ENCODE data around the gene SOAT1. TPM values are rescaled to one million over a fixed set of nuclear protein-coding genes. Genes with fewer than 3 reads are reported as not detected.

Gene SOAT1
- total RNA-seq, 2 experiments from 2014 or later, result 35.7 to 37.2 TPM

DNA sequence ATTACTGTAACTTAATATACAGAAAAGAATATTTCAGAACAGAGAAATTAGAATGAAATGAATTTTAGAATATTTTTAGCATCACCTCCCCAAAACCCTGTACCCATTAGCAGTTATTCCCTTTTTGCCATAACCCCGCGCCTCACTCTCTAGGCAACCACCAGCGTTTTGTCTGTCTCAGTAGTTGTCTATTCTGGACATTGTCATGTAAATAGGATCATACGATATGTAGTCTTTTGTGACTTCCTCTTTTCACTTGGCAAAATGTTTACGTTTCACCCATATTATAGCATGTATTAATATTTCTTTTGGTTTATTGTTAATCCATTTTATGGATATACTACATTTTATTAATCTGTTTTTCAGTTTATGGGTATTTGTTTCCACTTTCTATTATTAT lies 24.9 kb downstream of the SOAT1 start:
- Histone ChIP-seq H3K36me3 (ENCODE audit: insufficient read depth, low read length) (peaks cover 12% of the 10 kb centered on the region), H3K27me3 (ENCODE audit: control insufficient read depth in 1 of 2, insufficient read depth in 2 of 2, low read length in 2 of 2) (no peaks in the 10 kb centered on the region), H3K9me3 (ENCODE audit: control insufficient read depth in 1 of 2, insufficient read depth in 1 of 2, low read length in 2 of 2) (no peaks in the 10 kb centered on the region), H3K4me3 (ENCODE audit: low read length) (no peak overlapping the region), H3K4me1 (ENCODE audit: insufficient read depth, low read length) (peaks cover 2% of the 10 kb centered on the region), H3K27ac (ENCODE audit: low read depth in 1 of 2, low read length in 2 of 2) (no peak overlapping the region)
- H3K4me3 Mint-ChIP-seq, result no peak overlapping the region
- ChIA-PET CTCF (no interaction called here), POLR2A (no interaction called here)
- intact Hi-C loops (cut with DNase I, micrococcal nuclease), result no loop called here
- no peak for DNase-seq
- ATAC-seq (ENCODE audit: poor library complexity), result no peak
- H3K27me3 Mint-ChIP-seq, result no peaks in the 10 kb centered on the region
- peaks cover 86% of the 10 kb centered on the region for H3K36me3 Mint-ChIP-seq (ENCODE audit: low read depth)
- H3K9me3 Mint-ChIP-seq, result no peaks in the 10 kb centered on the region
- TF ChIP-seq, protein P1, sequence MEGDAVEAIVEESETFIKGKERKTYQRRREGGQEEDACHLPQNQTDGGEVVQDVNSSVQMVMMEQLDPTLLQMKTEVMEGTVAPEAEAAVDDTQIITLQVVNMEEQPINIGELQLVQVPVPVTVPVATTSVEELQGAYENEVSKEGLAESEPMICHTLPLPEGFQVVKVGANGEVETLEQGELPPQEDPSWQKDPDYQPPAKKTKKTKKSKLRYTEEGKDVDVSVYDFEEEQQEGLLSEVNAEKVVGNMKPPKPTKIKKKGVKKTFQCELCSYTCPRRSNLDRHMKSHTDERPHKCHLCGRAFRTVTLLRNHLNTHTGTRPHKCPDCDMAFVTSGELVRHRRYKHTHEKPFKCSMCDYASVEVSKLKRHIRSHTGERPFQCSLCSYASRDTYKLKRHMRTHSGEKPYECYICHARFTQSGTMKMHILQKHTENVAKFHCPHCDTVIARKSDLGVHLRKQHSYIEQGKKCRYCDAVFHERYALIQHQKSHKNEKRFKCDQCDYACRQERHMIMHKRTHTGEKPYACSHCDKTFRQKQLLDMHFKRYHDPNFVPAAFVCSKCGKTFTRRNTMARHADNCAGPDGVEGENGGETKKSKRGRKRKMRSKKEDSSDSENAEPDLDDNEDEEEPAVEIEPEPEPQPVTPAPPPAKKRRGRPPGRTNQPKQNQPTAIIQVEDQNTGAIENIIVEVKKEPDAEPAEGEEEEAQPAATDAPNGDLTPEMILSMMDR (IDR thresholded peaks at IDR 0.05), result no peak
- H3K4me1 Mint-ChIP-seq (ENCODE audit: low read depth), result peaks cover 51% of the 10 kb centered on the region
- peak overlapping the region; percentile 17 for H3K27ac Mint-ChIP-seq

DNA sequence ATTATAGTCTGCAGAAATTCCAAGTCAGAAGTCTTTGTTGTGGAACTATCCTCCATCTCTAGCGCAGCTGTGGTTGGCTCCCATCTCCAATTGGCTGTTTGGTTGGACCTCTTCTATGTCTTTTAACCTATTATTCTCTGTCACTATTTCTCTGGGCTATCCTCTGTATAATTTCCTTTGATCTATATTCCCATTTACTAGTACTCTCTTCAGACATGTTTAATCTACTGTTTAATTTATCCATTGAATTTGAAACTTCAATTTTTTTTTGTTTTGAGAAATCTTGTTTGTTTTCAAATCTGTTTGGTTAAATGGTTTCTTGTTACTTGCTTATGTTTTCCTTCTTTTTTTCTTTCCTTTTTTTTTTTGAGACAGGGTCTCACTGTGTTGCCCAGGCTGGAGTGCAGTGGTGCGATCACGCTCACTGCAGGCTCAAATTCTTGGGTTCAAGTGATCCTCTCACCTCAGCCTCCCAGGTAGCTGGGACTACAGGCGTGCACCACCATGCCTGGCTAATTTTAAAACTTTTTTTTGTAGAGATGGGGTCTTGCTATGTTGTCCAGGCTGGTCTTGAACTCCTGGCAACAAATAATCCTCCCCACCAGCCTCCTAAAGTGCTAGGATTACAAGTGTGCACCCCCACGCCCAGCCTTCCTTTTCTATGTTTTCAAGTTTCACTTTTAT lies 28.1 kb downstream of the SOAT1 start:
- Mint-ChIP-seq H3K4me3 (no peak overlapping the region), H3K4me1 (ENCODE audit: low read depth) (peaks cover 53% of the 10 kb centered on the region), H3K36me3 (ENCODE audit: low read depth) (peaks cover 91% of the 10 kb centered on the region), H3K27ac (no peak overlapping the region), H3K27me3 (no peaks in the 10 kb centered on the region), H3K9me3 (no peaks in the 10 kb centered on the region)
- POLR2A ChIA-PET, result no interaction called here
- CTCF ChIA-PET, result no interaction called here
- Histone ChIP-seq H3K27me3 (ENCODE audit: control insufficient read depth in 1 of 2, insufficient read depth in 2 of 2, low read length in 2 of 2) (no peaks in the 10 kb centered on the region), H3K9me3 (ENCODE audit: control insufficient read depth in 1 of 2, insufficient read depth in 1 of 2, low read length in 2 of 2) (no peaks in the 10 kb centered on the region), H3K4me3 (ENCODE audit: low read length) (no peak overlapping the region), H3K27ac (ENCODE audit: low read depth in 1 of 2, low read length in 2 of 2) (no peak overlapping the region), H3K4me1 (ENCODE audit: insufficient read depth, low read length) (peaks cover 2% of the 10 kb centered on the region), H3K36me3 (ENCODE audit: insufficient read depth, low read length) (peaks cover 23% of the 10 kb centered on the region)
- intact Hi-C loops (cut with DNase I, micrococcal nuclease), result no loop called here
- DNase-seq, result no peak
- TF ChIP-seq, protein P1 (IDR thresholded peaks at IDR 0.05), result no peak
- ATAC-seq (ENCODE audit: poor library complexity), result no peak

- no peaks in the 10 kb centered on the region for H3K9me3 ChIP-seq (ENCODE audit: control insufficient read depth in 1 of 2, insufficient read depth in 1 of 2, low read length in 2 of 2)
- H3K4me3 ChIP-seq (ENCODE audit: low read length), result no peak overlapping the region
- Mint-ChIP-seq H3K36me3 (ENCODE audit: low read depth) (peaks cover 91% of the 10 kb centered on the region), H3K4me1 (ENCODE audit: low read depth) (peaks cover 47% of the 10 kb centered on the region), H3K4me3 (no peak overlapping the region), H3K27me3 (no peaks in the 10 kb centered on the region), H3K27ac (no peak overlapping the region), H3K9me3 (no peaks in the 10 kb centered on the region)
- CTCF ChIA-PET, result no interaction called here
- intact Hi-C loops (cut with DNase I, micrococcal nuclease), result no loop called here
- H3K27me3 ChIP-seq (ENCODE audit: control insufficient read depth in 1 of 2, insufficient read depth in 2 of 2, low read length in 2 of 2), result no peaks in the 10 kb centered on the region
- peaks cover 30% of the 10 kb centered on the region for H3K36me3 ChIP-seq (ENCODE audit: insufficient read depth, low read length)
- POLR2A ChIA-PET, result interaction anchor here (0.8 kb wide), 1 partner anchor 658 kb away, joined by 3 read pairs; no protein-coding TSS in a partner anchor
- no peak overlapping the region for H3K27ac ChIP-seq (ENCODE audit: low read depth in 1 of 2, low read length in 2 of 2)
- ATAC-seq (ENCODE audit: poor library complexity) (no peak), DNase-seq (no peak)
- TF ChIP-seq, protein P1 (IDR thresholded peaks at IDR 0.05), result no peak
- H3K4me1 ChIP-seq (ENCODE audit: insufficient read depth, low read length), result peaks cover 2% of the 10 kb centered on the region
These were observed 29.0 kb downstream of the SOAT1 start for GRCh38 chr1:179322557-179322956.

Data from CD4-positive, alpha-beta T cell (primary cell).